A549 treated with Mapracorat at 1 μM for 4 hours (cell line): Measurements from ENCODE around the gene ID3. TPM values are rescaled to one million over a fixed set of nuclear protein-coding genes. Genes with fewer than 3 reads are reported as not detected.

Experiments
- total RNA-seq: library from RNA; stranded (reverse); fragments of 200-300 nt; extraction: Qiagen RNA extraction; gene quantifications from 5 replicates; pipeline ENCODE4 v1.2.3, GENCODE V29; 2022

Gene ID3, protein sequence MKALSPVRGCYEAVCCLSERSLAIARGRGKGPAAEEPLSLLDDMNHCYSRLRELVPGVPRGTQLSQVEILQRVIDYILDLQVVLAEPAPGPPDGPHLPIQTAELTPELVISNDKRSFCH
- 304 to 431 TPM (median 389 TPM) in 5 replicates for total RNA-seq

DNA sequence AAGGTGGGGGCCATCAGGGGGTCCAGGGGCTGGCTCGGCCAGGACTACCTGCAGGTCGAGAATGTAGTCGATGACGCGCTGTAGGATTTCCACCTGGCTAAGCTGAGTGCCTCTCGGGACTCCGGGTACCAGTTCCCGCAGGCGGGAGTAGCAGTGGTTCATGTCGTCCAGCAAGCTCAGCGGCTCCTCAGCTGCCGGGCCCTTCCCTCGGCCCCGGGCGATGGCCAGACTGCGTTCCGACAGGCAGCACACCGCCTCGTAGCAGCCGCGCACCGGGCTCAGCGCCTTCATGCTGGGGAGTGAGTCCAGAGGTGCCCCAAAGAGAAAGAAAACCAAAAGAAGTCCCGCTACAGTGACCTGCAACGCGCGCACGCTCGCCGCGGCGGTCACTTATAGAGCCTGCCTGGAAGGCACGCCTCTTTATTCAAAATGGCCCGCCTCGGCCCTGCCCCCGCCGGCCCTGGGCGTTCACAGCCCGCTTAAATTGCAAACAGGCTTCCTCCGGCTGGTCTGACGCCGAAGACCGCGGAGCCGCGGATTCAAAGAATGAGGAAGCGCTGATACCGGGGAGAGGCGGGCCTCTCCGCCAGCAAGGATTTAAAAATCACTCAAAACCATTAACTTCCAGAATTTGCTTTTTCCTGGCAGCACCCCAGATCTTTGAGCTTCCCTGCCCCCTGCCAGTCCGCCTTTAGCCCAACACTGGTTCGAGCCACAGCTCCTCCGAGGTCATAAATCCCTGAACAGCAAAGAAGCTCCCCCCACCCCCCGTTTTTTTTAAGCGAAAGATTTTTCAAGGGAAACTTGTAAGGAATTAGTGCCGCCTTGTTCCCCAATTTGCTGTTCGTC lies at the start of gene ID3:
ID3 (minus strand) TSS at position 366 of the 849 bp plus-strand sequence; CDS start at position 291, 75 bp downstream.

GRCh38 chr1:23530747-23531561 lies 28.3 kb downstream of the ID3 start, which contains the start of gene E2F2:
E2F2 (minus strand) TSS chr1:23531233; CDS start chr1:23530793, 440 bp downstream.

Other genes with a start within 250 kb of the ID3 start
- gene HNRNPR, start 215.2 kb downstream of the ID3 start, total RNA-seq = 151 to 191 TPM (median 166 TPM) in 5 replicates
- 4.5 to 5.6 TPM (median 5.1 TPM) in 5 replicates for gene ZNF436, start 189.7 kb downstream of the ID3 start, total RNA-seq
- 0.46 to 0.64 TPM (median 0.48 TPM) in 5 replicates for gene TCEA3, start 134.8 kb downstream of the ID3 start, total RNA-seq
- gene ASAP3, start 75.3 kb downstream of the ID3 start, total RNA-seq = 5.2 to 7.2 TPM (median 6.2 TPM) in 5 replicates
- gene E2F2, start 28.3 kb downstream of the ID3 start, total RNA-seq = 2.2 to 3.2 TPM (median 2.7 TPM) in 5 replicates
- 1,312 to 1,595 TPM (median 1,410 TPM) in 5 replicates for gene RPL11, start 132.3 kb upstream of the ID3 start, total RNA-seq
- gene ELOA, start 184.0 kb upstream of the ID3 start, total RNA-seq = 26.1 to 31.0 TPM (median 27.8 TPM) in 5 replicates
- gene PITHD1, start 218.9 kb upstream of the ID3 start, total RNA-seq = 29.8 to 36.1 TPM (median 31.5 TPM) in 5 replicates
- 54.7 to 57.9 TPM (median 55.0 TPM) in 5 replicates for gene LYPLA2, start 231.6 kb upstream of the ID3 start, total RNA-seq
- gene GALE, start 241.3 kb upstream of the ID3 start, total RNA-seq = 69.6 to 81.9 TPM (median 76.4 TPM) in 5 replicates